ENCODE results near the gene PLOD2.

PLOD2 gene

DNA sequence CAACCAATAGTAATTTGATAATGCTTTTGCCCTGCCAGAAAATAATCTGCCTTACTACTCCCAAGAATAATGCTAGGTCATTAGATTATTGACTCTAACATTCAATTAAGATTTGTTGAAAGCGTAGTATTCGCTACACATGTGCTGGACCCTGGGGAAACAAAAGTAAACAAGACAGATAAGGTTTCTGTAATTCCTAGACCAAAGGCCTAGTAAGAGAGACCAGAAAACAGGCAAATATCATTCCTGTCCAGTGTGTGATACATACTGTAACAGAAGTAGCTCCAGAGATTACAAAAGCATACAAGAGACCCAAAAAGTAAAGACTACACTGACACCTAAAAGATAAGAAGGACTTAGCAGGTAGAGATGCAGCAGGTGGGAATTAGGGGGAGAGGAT is 60.8 kb downstream of the PLOD2 start:
- in situ Hi-C loops (cut with HindIII; ENCODE audit: low pct_unique_long_range_greater_than_20kb, low sequenced_read_pairs) = no loop called here
- DNase-seq (ENCODE audit: low read depth in 1 of 2, low spot score in 1 of 2) = no peak
- no peak for TF ChIP-seq JUND (IDR thresholded peaks at IDR 0.05; ENCODE audit: low read depth)

DNA sequence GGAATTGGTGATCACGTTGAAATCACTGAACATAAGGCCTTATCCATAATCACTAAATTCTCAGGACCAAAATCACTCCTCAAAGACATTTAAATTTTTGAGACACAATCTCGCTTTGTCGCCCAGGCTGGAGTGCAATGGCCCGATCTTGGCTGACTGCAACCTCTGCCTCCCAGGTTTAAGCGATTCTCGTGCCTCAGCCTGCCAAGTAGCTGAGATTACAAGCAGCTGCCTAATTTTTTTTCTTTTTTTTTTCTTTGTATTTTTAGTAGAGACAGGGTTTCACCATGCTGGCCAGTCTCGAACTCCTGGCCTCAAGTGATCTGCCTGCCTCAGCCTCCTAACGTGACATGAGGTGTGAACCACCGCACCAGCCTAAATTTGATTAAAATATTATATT is 61.7 kb downstream of the PLOD2 start:
- DNase-seq (ENCODE audit: low read depth in 1 of 2, low spot score in 1 of 2) = no peak
- in situ Hi-C loops (cut with HindIII; ENCODE audit: low pct_unique_long_range_greater_than_20kb, low sequenced_read_pairs) = no loop called here
- no peak for TF ChIP-seq JUND (IDR thresholded peaks at IDR 0.05; ENCODE audit: low read depth)

DNA sequence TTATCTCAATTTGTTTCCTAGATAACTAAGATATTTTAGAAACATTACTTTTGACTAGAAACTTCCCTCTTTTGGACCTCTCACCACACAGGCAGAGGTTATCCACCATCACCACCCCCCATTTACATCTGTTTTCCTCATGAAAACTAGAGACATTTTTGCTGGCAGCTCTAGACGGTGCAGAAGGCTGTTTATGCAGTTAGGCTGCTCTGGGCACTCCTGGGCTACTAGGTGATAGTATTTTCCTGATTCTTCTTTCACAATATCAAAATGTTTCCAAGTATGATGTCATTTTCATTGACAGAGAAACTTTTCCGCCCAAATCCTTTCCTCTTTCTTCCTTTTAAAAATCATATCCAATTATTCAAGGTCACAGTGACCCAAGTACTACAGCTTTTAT is 67.1 kb downstream of the PLOD2 start:
- no peak for TF ChIP-seq JUND (IDR thresholded peaks at IDR 0.05; ENCODE audit: low read depth)
- DNase-seq (ENCODE audit: low read depth in 1 of 2, low spot score in 1 of 2) = no peak
- in situ Hi-C loops (cut with HindIII; ENCODE audit: low pct_unique_long_range_greater_than_20kb, low sequenced_read_pairs) = no loop called here

DNA sequence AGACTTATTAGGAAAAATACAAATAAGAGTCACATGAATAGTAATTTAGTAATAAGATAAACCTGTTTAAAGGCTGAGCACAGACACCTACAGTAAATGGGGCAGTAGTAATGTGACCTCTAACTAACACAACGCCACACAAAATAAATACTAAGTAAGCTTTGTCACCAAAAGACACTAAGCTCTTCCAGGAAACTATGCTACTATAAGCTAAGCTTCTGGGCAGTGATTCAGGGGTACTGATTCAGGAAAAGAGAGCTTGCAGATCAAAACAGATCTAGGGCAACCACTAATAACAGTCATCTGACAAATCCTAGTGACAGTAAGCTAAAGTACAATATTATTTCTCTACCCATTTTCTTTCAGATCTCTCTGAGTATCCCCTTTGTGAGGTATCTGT is 68.8 kb downstream of the PLOD2 start:
- no peak for TF ChIP-seq JUND (IDR thresholded peaks at IDR 0.05; ENCODE audit: low read depth)

DNA sequence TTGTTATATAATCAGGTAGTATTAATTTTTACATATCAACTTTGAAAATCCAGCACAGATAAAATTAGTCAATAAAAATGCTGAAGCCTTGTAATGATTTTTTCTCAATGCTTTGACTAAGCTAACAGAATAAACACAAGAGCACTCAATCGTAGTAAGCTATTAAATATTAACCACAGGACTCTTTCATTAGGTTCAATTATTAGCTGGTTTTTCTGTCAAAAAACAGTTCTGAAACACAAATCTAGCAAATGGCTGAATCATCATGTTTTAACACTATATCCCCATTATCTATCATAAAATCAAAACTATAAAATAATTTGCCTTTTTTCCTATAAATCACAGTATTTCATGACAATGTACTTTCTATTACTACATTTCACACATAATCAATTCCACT is 69.6 kb downstream of the PLOD2 start:
- no peak for TF ChIP-seq JUND (IDR thresholded peaks at IDR 0.05; ENCODE audit: low read depth)
- in situ Hi-C loops (cut with HindIII; ENCODE audit: low pct_unique_long_range_greater_than_20kb, low sequenced_read_pairs) = no loop called here
- no peak for DNase-seq (ENCODE audit: low read depth in 1 of 2, low spot score in 1 of 2)

More for the DNA sequence above, 68.8 kb downstream of the PLOD2 start:
- DNase-seq (ENCODE audit: low read depth in 1 of 2, low spot score in 1 of 2) = no peak
- in situ Hi-C loops (cut with HindIII; ENCODE audit: low pct_unique_long_range_greater_than_20kb, low sequenced_read_pairs) = no loop called here

DNA sequence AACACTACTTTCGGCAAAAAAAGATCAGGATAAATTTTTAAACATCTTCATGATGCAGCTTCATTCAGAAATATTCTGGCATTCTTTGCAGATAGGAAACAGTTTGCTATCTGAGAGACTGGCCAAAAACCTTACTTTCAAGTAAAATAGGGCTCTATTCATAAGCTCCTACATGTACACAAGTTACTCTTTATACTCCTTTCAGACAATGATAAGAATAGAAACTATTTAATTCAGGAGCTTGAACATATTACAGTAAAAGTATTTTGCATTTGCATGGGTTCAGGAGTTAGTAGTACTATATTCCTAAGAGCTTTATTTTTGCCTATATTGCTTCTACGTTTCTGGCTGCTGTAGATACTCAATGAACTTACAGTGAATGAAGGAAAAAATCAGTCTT is 70.5 kb downstream of the PLOD2 start:
- in situ Hi-C loops (cut with HindIII; ENCODE audit: low pct_unique_long_range_greater_than_20kb, low sequenced_read_pairs) = no loop called here
- DNase-seq (ENCODE audit: low read depth in 1 of 2, low spot score in 1 of 2) = no peak

DNA sequence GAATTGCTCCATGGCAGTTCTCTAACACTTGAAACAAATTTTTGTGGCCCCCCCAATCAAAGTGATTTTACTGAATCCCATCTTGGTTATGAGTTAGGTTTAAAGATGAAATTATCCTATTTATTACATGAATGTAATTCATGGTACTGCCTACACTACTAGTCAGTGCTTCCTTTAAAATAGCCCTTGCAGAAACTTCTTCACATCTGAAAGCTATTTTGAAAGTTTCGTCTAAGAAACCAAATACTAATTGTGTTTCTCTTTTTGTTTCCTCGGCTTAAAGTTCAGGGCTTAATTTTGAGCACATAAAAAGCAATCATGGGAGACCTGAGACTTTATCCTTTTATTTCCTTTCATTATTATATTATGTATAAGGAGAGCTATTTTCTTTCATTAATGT is 72.1 kb downstream of the PLOD2 start:
- in situ Hi-C loops (cut with HindIII; ENCODE audit: low pct_unique_long_range_greater_than_20kb, low sequenced_read_pairs) = no loop called here
- no peak for TF ChIP-seq JUND (IDR thresholded peaks at IDR 0.05; ENCODE audit: low read depth)
- no peak for DNase-seq (ENCODE audit: low read depth in 1 of 2, low spot score in 1 of 2)

More for the DNA sequence above, 70.5 kb downstream of the PLOD2 start:
- TF ChIP-seq JUND (IDR thresholded peaks at IDR 0.05; ENCODE audit: low read depth) = no peak

DNA sequence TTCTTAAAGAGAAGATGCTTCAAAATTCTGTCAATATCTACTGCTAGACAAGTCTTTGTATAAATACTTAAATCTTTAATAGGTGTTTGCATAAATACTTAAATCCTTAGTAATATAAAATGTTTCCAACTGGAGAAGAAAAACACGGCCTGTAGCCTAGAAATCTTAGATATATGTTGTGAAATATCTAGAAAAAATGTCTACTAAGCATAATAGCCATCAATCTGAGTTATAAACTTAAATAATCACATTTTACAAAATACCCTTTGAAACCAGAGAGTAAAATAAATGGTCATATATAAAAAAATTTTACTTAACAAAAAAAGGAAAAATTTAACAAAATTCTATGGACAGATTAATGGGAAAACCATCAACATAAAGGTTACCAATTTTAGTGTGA is 73.9 kb downstream of the PLOD2 start:
- in situ Hi-C loops (cut with HindIII; ENCODE audit: low pct_unique_long_range_greater_than_20kb, low sequenced_read_pairs) = no loop called here
- no peak for TF ChIP-seq JUND (IDR thresholded peaks at IDR 0.05; ENCODE audit: low read depth)
- no peak for DNase-seq (ENCODE audit: low read depth in 1 of 2, low spot score in 1 of 2)

DNA sequence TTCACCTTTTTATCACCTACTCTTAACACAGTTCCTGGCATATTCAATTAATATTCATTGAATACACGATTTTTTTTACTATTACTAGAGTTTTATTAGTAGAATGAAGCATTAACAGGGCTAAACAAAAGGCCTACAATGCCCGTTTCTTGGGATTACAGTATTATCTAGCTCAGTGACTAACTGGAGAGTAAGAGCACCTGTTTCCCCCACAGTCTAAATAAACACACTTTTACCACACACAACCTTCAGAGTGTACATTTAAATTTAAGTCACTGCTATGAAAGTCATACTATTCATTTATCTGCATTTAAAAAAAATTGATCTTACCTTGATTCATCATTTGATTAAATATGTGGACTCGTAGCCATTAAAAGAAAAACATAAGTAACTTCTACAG is 74.8 kb downstream of the PLOD2 start:
- in situ Hi-C loops (cut with HindIII; ENCODE audit: low pct_unique_long_range_greater_than_20kb, low sequenced_read_pairs) = no loop called here
- no peak for DNase-seq (ENCODE audit: low read depth in 1 of 2, low spot score in 1 of 2)
- TF ChIP-seq JUND (IDR thresholded peaks at IDR 0.05; ENCODE audit: low read depth) = no peak

DNA sequence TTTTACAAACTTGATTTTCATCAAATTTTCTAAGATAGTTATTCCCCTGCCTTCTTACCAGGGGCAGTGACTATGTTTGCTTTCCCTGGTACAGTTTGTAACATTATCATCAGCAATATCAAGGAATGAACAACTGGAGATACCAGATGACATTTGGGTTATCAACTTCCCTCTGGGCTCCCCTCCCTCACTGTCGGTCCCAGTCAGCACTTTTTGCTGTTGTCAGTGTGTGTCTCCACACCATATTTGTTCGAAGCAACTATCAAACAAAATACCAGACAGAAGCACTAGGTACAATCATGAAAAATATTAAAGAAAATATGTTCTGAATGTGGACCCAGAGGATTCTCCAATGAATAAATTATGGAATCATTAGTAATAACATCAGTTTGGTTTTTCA is 75.3 kb downstream of the PLOD2 start:
- DNase-seq (ENCODE audit: low read depth in 1 of 2, low spot score in 1 of 2) = no peak
- TF ChIP-seq JUND (IDR thresholded peaks at IDR 0.05; ENCODE audit: low read depth) = no peak
- in situ Hi-C loops (cut with HindIII; ENCODE audit: low pct_unique_long_range_greater_than_20kb, low sequenced_read_pairs) = no loop called here

DNA sequence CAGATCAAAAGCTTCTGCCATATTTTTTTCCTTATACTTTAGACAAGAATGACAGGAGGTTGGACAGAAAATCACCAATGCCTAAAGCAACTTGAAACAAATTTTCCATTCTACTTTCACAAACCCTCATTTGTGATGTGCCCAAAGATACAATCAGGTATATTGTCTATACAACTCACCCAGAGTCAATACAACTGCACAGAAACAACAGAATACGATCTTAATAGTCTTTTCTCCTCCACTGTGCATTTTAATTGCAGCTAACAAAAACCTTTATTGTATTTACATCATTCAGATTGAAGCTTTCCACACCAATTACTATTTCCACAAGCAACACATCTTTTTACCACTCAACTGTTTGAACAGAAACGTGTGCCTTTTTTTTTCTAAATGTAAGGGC is 80.4 kb downstream of the PLOD2 start:
- no peak for DNase-seq (ENCODE audit: low read depth in 1 of 2, low spot score in 1 of 2)
- no peak for TF ChIP-seq JUND (IDR thresholded peaks at IDR 0.05; ENCODE audit: low read depth)
- in situ Hi-C loops (cut with HindIII; ENCODE audit: low pct_unique_long_range_greater_than_20kb, low sequenced_read_pairs) = no loop called here

DNA sequence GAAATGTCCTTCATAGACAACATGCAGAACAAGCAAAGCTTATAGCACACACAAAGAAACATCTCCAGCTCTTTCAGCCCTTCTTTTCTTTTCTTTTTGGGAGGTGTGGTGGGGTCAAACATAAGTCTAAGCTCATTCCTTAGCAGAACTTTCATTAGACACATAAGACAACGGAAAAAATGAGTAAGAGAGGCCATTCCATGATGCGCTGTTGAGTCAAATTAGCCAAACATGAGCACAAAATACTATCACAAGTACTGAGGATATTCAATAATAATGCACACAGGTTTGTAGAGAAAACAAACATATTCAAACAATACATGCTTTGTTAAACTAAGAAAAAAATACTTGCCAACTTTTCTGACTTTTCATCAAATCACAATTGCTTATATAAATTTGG is 83.0 kb downstream of the PLOD2 start:
- DNase-seq (ENCODE audit: low read depth in 1 of 2, low spot score in 1 of 2) = no peak
- no peak for TF ChIP-seq JUND (IDR thresholded peaks at IDR 0.05; ENCODE audit: low read depth)
- in situ Hi-C loops (cut with HindIII; ENCODE audit: low pct_unique_long_range_greater_than_20kb, low sequenced_read_pairs) = no loop called here

DNA sequence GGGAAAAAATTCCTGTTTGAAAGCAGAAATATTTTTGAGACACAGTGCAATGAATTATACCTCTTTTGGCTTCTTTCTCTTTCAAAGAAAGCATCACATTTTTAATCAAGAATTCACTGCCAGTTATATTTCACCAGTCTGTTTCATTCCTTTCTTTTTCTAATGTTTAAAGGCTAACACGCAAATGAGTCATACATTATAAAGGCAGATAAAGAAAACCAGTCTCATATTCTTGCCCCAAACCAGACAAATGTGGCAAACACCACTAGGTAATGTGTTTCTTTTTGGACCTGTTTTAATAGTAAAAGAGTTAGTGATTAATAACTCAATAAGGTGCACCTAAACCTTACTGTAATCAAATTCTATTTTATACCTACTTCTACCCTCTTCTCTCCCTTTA is 83.8 kb downstream of the PLOD2 start:
- in situ Hi-C loops (cut with HindIII; ENCODE audit: low pct_unique_long_range_greater_than_20kb, low sequenced_read_pairs) = no loop called here
- DNase-seq (ENCODE audit: low read depth in 1 of 2, low spot score in 1 of 2) = no peak

DNA sequence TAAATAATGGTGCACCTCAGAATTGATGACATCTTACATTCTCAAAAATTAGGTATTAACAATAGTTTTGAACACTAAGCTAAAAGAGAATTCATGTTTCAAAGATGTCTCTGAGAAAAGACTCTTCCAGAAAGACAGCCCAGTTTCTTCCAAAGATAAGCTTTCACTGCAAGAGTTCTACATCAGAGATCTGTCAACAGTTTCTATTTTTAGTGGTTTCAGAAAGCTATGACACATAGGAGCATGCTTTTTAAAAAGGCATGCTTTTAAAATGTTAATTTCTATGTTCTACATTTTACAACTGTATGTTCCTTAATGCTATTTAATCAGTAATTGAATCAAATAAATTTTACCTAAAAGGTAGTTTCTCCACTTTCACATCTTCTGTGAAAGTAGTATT is 88.2 kb downstream of the PLOD2 start:
- DNase-seq (ENCODE audit: low read depth in 1 of 2, low spot score in 1 of 2) = no peak
- no peak for TF ChIP-seq JUND (IDR thresholded peaks at IDR 0.05; ENCODE audit: low read depth)
- in situ Hi-C loops (cut with HindIII; ENCODE audit: low pct_unique_long_range_greater_than_20kb, low sequenced_read_pairs) = no loop called here

More for the DNA sequence above, 83.8 kb downstream of the PLOD2 start:
- TF ChIP-seq JUND (IDR thresholded peaks at IDR 0.05; ENCODE audit: low read depth) = no peak

Measured in T47D (cell line).